Neural cell (in vitro differentiated cells): ENCODE data around the gene STX8. TPM values are rescaled to one million over a fixed set of nuclear protein-coding genes. Genes with fewer than 3 reads are reported as not detected.

Source experiments
- H2AFZ ChIP-seq: fragments of 200-600, 300-800 bp; sonication (generic), shearing (Covaris generic); 2 replicates; pipeline ENCODE4 v1.6.0; 2014; ENCODE audit warnings: low read depth, mild to moderate bottlenecking, antibody characterized with exemption, low read length, moderate library complexity
- H3F3A ChIP-seq: fragments of 200-600 bp; shearing (Covaris generic); 2 replicates; pipeline ENCODE4 v1.6.1; 2016; ENCODE audit warnings: mild to moderate bottlenecking, moderate library complexity, mixed read lengths, antibody characterized with exemption, low read length; ENCODE audit not compliant: insufficient read depth, poor library complexity, severe bottlenecking
- H3K27ac ChIP-seq: fragments of 200-600, 300-800 bp; sonication (generic), shearing (Covaris generic); 2 replicates; pipeline ENCODE4 v1.5.1; 2014; ENCODE audit warnings: mild to moderate bottlenecking, low read length, moderate library complexity
- H3K27me3 ChIP-seq: fragments of 300-800, 200-600 bp; sonication (generic), shearing (Covaris generic); 2 replicates; pipeline ENCODE4 v1.6.0; 2014; ENCODE audit warnings: mild to moderate bottlenecking, low read depth, low read length, moderate library complexity; ENCODE audit not compliant: insufficient read depth
- H3K36me3 ChIP-seq: fragments of 300-800, 200-600 bp; sonication (generic), shearing (Covaris generic); 2 replicates; pipeline ENCODE4 v1.5.1; 2014; ENCODE audit warnings: mild to moderate bottlenecking, antibody characterized with exemption, low read length, moderate library complexity; ENCODE audit not compliant: insufficient read depth
- H3K4me2 ChIP-seq: fragments of 300-800, 200-600 bp; sonication (generic), shearing (Covaris generic); 2 replicates; pipeline ENCODE4 v1.6.0; 2014; ENCODE audit warnings: mild to moderate bottlenecking, low read length
- H3K4me3 ChIP-seq: fragments of 300-800, 200-600 bp; sonication (generic), shearing (Covaris generic); 2 replicates; pipeline ENCODE4 v1.5.1; 2014; ENCODE audit warnings: mild to moderate bottlenecking, low read length, moderate library complexity
- H3K79me2 ChIP-seq: fragments of 200-600 bp; shearing (Covaris generic); replicated peaks from 2 replicates; pipeline ENCODE4 v1.6.0; 2014; ENCODE audit warnings: mild to moderate bottlenecking, low read length, moderate library complexity; ENCODE audit not compliant: insufficient read depth
- H3K9ac ChIP-seq: fragments of 300-800, 200-600 bp; sonication (generic), shearing (Covaris generic); 2 replicates; pipeline ENCODE4 v1.6.1; 2016; ENCODE audit warnings: mild to moderate bottlenecking, low read length, mixed read lengths
- H3K9me2 ChIP-seq: fragments of 200-600 bp; shearing (Covaris generic); 2 replicates; pipeline ENCODE4 v1.6.1; 2016; ENCODE audit warnings: mild to moderate bottlenecking, low read length, mixed read lengths; ENCODE audit not compliant: insufficient read depth
- H3K9me3 ChIP-seq: fragments of 200-600, 300-800 bp; sonication (generic), shearing (Covaris generic); 2 replicates; pipeline ENCODE4 v1.6.1; 2016; ENCODE audit warnings: mild to moderate bottlenecking, mixed run types, low read length, moderate library complexity, mixed read lengths
- H4K20me1 ChIP-seq: fragments of 200-600 bp; shearing (Covaris generic); 2 replicates; pipeline ENCODE4 v1.6.1; 2016; ENCODE audit warnings: mild to moderate bottlenecking, mixed run types; ENCODE audit not compliant: insufficient read depth
- EP300 ChIP-seq: fragments of 450-650 bp; conservative IDR thresholded peaks from 2 replicates; pipeline ENCODE4 v1.6.1; 2014; ENCODE audit warnings: antibody characterized with exemption, mild to moderate bottlenecking, moderate library complexity; ENCODE audit not compliant: poor library complexity, severe bottlenecking
- EZH2 ChIP-seq: fragments of 200-600, 300-800 bp; shearing (Covaris generic), sonication (generic); IDR thresholded peaks from 2 replicates; pipeline ENCODE4 v1.6.1; 2014; ENCODE audit warnings: antibody characterized with exemption, low read length, borderline replicate concordance, mild to moderate bottlenecking; ENCODE audit not compliant: insufficient read depth, poor library complexity, severe bottlenecking
- MXI1 ChIP-seq: fragments of 450-650 bp; conservative IDR thresholded peaks from 2 replicates; pipeline ENCODE4 v1.6.1; 2014; ENCODE audit warnings: antibody characterized with exemption, mild to moderate bottlenecking; ENCODE audit not compliant: poor library complexity, severe bottlenecking
- POLR2AphosphoS5 ChIP-seq: IDR thresholded peaks from 2 replicates; pipeline ENCODE4 v1.6.1; 2012
- RAD21 ChIP-seq: fragments of 450-650 bp; conservative IDR thresholded peaks from 2 replicates; pipeline ENCODE4 v1.6.1; 2014; ENCODE audit warnings: antibody characterized with exemption, mild to moderate bottlenecking, moderate library complexity
- SMC3 ChIP-seq: fragments of 450-650 bp; conservative IDR thresholded peaks from 2 replicates; pipeline ENCODE4 v1.6.1; 2014; ENCODE audit warnings: antibody characterized with exemption, mild to moderate bottlenecking, moderate library complexity; ENCODE audit not compliant: poor library complexity
- TAF1 ChIP-seq: IDR thresholded peaks from 2 replicates; pipeline ENCODE4 v1.6.1; 2012; ENCODE audit warnings: low read depth
- polyA plus RNA-seq: library from polyadenylated mRNA; depleted of rRNA; stranded (reverse); fragments of >200 nt; gene quantifications from 2 replicates; pipeline ENCODE4 v1.2.3, GENCODE V29; 2014
- TF ChIP-seq, protein P1 (sequence below): fragments of 450-650 bp; IDR thresholded peaks from 2 replicates; pipeline ENCODE4 v1.5.1; 2014; ENCODE audit warnings: antibody characterized with exemption, mild to moderate bottlenecking, moderate library complexity; ENCODE audit not compliant: poor library complexity, severe bottlenecking
- TF ChIP-seq, protein P2 (sequence below): IDR thresholded peaks from 2 replicates; pipeline ENCODE4 v1.6.1; 2012; ENCODE audit warnings: borderline replicate concordance

Gene STX8
- polyA plus RNA-seq, 1 donor from 2014 or later, result 100 TPM

DNA sequence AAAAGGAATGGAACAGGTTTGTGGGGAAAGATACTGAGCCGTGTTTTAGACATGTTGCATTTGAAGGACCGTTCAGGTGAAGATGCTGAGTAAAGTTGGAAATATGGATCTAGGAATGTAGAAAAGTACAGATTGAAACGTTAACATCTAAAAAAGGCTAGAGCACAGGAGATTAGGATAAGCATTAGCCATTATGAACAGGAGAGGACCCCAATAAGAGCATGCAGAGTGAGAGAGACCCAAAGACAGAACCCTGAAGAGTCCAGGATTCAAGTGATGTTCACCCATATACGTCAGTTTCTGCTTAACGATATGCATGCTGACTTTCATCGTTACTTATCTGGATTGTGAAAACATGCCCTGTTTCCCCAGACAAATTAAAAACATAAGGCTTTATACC lies 140.5 kb downstream of the STX8 start:
- no peak for TF ChIP-seq TAF1
- TF ChIP-seq, protein P1, sequence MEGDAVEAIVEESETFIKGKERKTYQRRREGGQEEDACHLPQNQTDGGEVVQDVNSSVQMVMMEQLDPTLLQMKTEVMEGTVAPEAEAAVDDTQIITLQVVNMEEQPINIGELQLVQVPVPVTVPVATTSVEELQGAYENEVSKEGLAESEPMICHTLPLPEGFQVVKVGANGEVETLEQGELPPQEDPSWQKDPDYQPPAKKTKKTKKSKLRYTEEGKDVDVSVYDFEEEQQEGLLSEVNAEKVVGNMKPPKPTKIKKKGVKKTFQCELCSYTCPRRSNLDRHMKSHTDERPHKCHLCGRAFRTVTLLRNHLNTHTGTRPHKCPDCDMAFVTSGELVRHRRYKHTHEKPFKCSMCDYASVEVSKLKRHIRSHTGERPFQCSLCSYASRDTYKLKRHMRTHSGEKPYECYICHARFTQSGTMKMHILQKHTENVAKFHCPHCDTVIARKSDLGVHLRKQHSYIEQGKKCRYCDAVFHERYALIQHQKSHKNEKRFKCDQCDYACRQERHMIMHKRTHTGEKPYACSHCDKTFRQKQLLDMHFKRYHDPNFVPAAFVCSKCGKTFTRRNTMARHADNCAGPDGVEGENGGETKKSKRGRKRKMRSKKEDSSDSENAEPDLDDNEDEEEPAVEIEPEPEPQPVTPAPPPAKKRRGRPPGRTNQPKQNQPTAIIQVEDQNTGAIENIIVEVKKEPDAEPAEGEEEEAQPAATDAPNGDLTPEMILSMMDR, result no peak
- TF ChIP-seq, protein P2, sequence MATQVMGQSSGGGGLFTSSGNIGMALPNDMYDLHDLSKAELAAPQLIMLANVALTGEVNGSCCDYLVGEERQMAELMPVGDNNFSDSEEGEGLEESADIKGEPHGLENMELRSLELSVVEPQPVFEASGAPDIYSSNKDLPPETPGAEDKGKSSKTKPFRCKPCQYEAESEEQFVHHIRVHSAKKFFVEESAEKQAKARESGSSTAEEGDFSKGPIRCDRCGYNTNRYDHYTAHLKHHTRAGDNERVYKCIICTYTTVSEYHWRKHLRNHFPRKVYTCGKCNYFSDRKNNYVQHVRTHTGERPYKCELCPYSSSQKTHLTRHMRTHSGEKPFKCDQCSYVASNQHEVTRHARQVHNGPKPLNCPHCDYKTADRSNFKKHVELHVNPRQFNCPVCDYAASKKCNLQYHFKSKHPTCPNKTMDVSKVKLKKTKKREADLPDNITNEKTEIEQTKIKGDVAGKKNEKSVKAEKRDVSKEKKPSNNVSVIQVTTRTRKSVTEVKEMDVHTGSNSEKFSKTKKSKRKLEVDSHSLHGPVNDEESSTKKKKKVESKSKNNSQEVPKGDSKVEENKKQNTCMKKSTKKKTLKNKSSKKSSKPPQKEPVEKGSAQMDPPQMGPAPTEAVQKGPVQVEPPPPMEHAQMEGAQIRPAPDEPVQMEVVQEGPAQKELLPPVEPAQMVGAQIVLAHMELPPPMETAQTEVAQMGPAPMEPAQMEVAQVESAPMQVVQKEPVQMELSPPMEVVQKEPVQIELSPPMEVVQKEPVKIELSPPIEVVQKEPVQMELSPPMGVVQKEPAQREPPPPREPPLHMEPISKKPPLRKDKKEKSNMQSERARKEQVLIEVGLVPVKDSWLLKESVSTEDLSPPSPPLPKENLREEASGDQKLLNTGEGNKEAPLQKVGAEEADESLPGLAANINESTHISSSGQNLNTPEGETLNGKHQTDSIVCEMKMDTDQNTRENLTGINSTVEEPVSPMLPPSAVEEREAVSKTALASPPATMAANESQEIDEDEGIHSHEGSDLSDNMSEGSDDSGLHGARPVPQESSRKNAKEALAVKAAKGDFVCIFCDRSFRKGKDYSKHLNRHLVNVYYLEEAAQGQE, result no peak
- no peak for TF ChIP-seq RAD21
- no peak for TF ChIP-seq SMC3
- TF ChIP-seq EP300, result no peak
- no peak for TF ChIP-seq MXI1
- no peak overlapping the region for H2AFZ ChIP-seq
- no peaks in the 10 kb centered on the region for H3F3A ChIP-seq
- no peaks in the 10 kb centered on the region for H3K79me2 ChIP-seq
- no peak overlapping the region for H3K27ac ChIP-seq
- no peaks in the 10 kb centered on the region for H3K27me3 ChIP-seq
- no peaks in the 10 kb centered on the region for H3K9me2 ChIP-seq
- H3K4me3 ChIP-seq, result no peak overlapping the region
- H4K20me1 ChIP-seq, result no peaks in the 10 kb centered on the region
- H3K9ac ChIP-seq, result no peak overlapping the region
- no peaks in the 10 kb centered on the region for H3K36me3 ChIP-seq
- H3K9me3 ChIP-seq, result no peaks in the 10 kb centered on the region
- no peak overlapping the region for H3K4me2 ChIP-seq

DNA sequence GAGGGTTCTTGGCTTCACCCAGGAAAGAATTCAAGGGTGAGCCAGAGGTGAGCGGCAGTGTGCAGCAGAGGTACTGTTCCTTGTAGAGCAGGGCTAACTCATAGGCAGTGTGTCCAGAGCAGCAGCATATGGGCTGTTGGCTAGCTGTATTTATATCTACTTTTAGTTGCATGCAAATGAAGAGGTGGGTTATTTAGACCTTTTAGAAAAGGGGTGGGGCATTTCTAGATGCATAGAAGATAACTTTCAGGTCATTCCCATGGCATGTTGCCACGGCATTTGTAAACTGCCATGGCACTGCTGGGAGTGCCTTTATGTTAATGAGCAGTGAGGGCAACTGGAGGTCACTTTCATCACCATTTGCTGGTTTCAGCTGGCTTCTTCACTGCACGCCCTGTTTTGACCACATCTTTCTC lies 141.0 kb downstream of the STX8 start:
- no peak overlapping the region for H3K4me2 ChIP-seq
- no peak overlapping the region for H3K27ac ChIP-seq
- no peaks in the 10 kb centered on the region for H3K27me3 ChIP-seq
- TF ChIP-seq, protein P2, result no peak
- no peak for TF ChIP-seq SMC3
- TF ChIP-seq POLR2AphosphoS5, result no peak
- TF ChIP-seq EZH2, result no peak
- TF ChIP-seq, protein P1, result no peak
- TF ChIP-seq EP300, result no peak
- TF ChIP-seq MXI1, result no peak
- TF ChIP-seq TAF1, result no peak
- TF ChIP-seq RAD21, result no peak
- H4K20me1 ChIP-seq, result no peaks in the 10 kb centered on the region
- H3K79me2 ChIP-seq, result no peaks in the 10 kb centered on the region
- no peak overlapping the region for H2AFZ ChIP-seq
- H3K36me3 ChIP-seq, result no peaks in the 10 kb centered on the region
- H3F3A ChIP-seq, result no peaks in the 10 kb centered on the region
- H3K4me3 ChIP-seq, result no peak overlapping the region
- no peaks in the 10 kb centered on the region for H3K9me2 ChIP-seq
- H3K9ac ChIP-seq, result no peak overlapping the region
- no peaks in the 10 kb centered on the region for H3K9me3 ChIP-seq
